Posterior cingulate gyrus (tissue), 11 donors: ENCODE results near the gene RUNX1.
"Not testable (repeated sequence)": the region's sequence is repeated elsewhere in the genome, so short reads cannot be mapped to it uniquely, and the experiment has no call there.

Source experiments
- DNase-seq, 10 donors: peaks; one replicate each; pipeline versions ENCODE4 v3.0.0 to v3.0.0-alpha.2; 2020 to 2021; ENCODE audit warnings: mixed read lengths in 3 of 10
- intact Hi-C: fragments of 100-400 bp; cut with DNase I; formaldehyde crosslinking; loops from one replicate; pipeline ENCODE4 v1.15.1; 2023

RUNX1 gene

GRCh38 chr21:34804584-34804983 lies 244.5 kb downstream of the RUNX1 start:
- DNase-seq, intact Hi-C loops: not testable (repeated sequence)

GRCh38 chr21:34803782-34804370 lies 245.2 kb downstream of the RUNX1 start:
- intact Hi-C loops = no loop called here
- no peak for DNase-seq

- intact Hi-C loops = no loop called here
- no peak for DNase-seq
These were observed 246.8 kb downstream of the RUNX1 start for GRCh38 chr21:34802180-34802899.

DNA sequence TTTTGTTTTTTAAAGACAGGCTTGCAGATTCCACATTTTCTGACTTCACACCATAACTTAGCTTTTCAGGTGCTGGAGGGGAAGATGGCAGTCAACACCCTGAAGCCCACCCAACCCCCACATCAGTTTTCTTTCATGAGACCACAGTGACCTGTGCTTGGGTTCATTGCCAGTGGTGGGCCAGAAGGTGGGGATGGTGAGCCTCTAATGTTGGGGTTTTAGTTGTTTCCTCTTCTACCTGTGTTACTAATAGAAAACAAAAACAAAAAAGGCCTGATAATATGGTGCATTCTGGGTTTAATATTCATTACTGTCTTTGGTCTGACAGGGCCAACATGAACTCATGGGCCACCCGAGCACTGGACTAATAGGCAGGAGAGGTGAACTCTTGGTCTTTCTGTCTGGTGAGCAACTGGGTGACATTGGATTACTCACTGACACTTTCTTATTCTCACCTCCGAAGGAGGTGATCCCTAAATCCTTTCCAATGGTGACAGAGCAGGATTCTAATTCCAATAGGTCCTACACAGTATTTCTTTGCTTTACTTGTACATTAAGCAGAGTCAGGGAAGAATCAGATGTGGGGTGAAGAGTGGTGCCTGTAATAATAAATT lies 247.5 kb downstream of the RUNX1 start:
- intact Hi-C loops = no loop called here
- no peak for DNase-seq

- no peak for DNase-seq
- intact Hi-C loops = no loop called here
These were observed 248.1 kb downstream of the RUNX1 start for GRCh38 chr21:34800797-34801518.

- DNase-seq = no peak
- intact Hi-C loops = no loop called here
These were observed 250.0 kb downstream of the RUNX1 start for GRCh38 chr21:34799092-34799491.

DNA sequence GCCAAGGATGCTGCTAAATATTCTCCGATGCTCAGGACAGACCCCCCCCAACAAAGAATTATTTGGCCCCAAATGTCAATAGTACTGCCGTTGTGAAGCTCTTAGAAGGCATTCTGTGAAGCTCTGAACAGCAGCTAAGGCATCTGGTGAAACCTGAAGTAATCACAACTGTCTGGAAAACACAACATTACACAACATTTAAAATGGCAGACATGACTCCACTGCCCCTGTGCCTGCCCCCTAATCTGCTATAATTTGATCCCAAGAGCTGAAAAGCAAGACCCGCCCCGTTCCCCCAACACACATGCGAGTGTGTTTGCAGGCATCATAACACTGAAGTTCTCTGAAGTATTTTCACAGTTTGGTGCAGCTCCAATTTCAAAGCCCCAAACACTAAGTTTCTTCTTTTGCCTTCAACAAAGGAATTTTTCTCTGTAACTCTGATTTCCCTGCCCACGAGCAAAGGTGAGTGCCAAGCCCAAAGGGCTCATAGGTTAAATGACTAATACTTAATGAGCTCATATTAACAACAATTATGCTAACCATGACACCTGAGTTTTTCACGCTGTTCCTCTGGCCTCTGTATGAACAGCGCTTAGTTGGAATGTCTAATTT lies 251.1 kb downstream of the RUNX1 start:
- intact Hi-C loops = no loop called here
- no peak for DNase-seq

DNA sequence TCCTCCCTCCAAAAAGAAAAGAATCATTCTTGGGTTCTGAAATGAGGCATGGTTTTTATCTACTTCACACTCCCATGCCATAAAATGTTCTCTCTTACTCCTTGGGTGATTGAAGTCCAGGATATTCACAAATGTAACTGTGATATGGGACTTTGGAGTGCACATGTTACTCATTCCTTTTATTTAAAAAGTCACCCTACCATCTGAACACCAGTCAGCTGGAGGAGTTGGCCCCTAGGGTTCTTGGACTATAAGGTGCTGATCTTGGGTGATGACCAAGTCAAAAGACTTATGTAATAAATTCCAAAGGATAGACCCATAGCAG lies 251.9 kb downstream of the RUNX1 start:
- intact Hi-C loops = no loop called here
- no peak for DNase-seq

- intact Hi-C loops = no loop called here
- peak in 2 of 10 donors; percentile 28 to 82 for DNase-seq
These were observed 252.4 kb downstream of the RUNX1 start for GRCh38 chr21:34796518-34797200.

DNA sequence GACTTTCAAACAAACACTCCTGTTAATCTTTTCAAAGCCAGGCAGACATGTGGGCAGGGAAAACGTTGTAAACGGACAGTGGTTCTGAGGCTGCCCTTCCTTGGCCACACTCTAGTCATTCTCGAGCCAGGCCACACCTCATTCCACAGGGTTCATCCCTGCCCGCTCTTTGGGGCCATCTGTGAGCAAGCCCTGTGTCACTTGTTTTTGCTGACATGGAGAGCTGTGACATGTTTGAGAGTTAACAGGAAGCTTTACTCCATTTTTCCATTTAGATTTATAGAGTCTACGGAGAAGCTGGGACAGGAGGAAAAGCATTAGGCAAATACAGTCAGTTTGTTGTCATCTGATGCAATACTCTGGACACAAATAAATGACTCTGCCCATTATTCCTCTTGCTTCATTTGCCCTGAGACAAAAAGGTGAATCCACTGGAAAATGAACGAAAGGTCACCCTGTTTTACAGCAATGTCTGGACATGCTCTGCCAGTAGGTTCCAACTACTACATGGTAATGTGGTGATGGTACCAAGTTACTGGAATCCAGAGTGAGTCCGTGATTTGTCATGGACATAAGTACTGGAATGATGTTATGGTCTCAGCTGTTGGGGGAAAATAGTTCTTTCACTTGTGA lies 253.4 kb downstream of the RUNX1 start:
- intact Hi-C loops = no loop called here
- no peak for DNase-seq

DNA sequence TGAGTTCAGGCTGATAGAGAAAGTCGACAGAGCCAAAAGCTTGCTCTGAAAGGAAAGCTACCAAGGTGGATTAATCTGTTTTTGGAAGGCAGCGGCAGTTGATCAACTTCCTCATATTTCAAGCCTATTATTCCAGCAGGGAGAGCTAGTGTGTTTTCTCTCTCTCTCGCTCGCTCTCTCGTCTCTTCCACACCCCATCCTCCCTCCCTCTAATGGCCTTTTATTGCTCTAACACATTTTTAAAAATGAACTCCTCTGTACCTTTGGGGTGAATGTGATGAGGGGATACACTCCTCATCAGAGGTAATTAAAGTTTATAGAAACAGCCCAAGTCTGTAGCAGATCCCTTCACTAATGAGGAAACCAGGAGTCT lies 253.9 kb downstream of the RUNX1 start:
- no peak for DNase-seq
- intact Hi-C loops = no loop called here

GRCh38 chr21:34794686-34795085 lies 254.4 kb downstream of the RUNX1 start:
- DNase-seq = no peak
- intact Hi-C loops = no loop called here

DNA sequence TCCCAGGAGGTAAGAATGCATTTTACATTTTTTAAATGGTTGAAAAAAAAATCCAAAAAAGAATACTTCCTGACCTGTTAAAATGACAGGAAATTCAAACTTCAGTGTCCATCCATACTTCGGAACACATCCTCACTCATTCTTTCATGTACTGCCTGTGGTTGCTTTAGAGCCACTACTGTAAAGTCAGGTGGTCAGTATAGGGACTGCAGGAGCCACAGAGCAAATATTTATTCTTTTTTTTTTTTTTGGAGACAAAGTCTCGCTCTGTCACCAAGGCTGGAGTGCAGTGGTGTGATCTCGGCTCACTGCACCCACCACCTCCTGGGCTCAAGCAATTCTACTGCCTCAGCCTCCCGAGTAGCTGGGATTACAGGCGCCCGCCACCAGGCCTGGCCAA lies 255.6 kb downstream of the RUNX1 start:
- DNase-seq = no peak
- intact Hi-C loops = no loop called here

- intact Hi-C loops = no loop called here
- DNase-seq = no peak
These were observed 256.5 kb downstream of the RUNX1 start for GRCh38 chr21:34792504-34793089.

DNA sequence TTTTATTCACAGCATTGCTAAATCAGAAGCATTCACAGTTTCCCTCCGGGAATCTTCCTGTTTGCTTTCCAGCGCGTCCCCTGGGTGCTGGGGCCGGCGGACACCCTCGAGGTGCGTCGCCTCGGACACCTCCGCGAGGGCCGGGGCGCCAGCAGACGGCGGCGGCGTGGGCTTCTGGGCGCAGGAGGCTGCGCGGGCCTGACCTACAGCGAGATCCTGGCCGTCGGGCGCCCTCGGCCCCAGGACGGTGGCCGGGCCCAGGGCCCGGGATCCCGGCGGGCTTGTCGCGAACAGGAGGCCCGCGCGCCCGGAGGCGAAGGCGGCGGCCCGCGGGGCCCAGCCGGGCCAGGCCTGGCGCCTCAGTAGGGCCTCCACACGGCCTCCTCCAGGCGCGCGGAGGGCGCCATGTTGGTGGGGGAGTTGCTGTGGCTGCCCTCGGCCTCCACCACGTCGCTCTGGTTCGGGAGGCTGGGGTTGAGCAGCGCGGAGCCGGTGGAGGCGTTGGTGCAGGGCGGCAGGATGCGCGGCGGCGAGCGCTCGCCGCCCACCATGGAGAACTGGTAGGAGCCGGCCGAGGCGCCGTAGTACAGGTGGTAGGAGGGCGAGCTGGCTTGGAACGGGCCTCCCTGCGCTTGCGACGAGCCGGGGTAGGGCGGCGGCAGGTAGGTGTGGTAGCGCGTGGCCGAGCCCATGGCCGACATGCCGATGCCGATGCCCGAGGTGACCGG lies 257.2 kb downstream of the RUNX1 start:
- intact Hi-C loops = no loop called here
- no peak for DNase-seq

- intact Hi-C loops = no loop called here
- no peak for DNase-seq
These were observed 258.3 kb downstream of the RUNX1 start for GRCh38 chr21:34790834-34791233.

DNA sequence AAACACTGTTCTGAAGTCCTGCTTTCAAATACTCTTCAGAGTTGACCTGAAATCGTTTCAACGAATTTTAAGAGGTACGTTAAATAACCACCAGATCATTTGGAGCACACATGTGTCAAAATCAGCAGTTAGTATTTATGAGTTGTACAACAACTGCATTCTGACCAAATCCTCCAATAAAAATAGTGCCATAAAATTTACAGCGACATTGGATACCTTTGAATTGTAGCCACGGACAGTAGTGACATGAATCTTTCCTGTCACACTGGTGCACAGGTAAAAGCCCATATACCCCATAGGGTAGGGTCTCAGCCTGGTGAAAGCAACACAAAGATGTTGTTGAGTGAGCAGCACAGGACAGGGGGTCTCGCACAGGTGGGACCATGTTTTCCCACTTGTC lies 258.8 kb downstream of the RUNX1 start:
- intact Hi-C loops = no loop called here
- DNase-seq = no peak

DNA sequence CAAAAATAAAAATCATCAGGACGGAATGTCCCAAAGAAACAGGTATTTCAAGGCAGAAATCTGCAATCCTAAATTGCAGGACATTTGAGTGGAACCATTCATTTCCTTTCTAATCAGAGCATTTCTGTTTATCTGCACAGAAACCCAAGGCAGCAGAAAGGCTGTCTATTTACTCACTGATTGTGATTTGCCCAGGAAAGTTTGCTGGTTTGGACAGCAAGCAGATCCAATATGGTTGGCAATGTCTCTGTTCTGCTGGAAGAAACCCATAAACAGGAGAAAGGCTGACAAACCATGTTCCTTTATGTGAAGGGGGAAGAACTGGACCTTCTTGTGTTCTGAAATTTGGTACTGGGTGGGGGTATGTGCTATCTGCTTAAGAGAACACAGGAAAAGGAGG lies 260.2 kb downstream of the RUNX1 start:
- intact Hi-C loops = no loop called here
- no peak for DNase-seq

- intact Hi-C loops = no loop called here
These were observed 265.3 kb downstream of the RUNX1 start for GRCh38 chr21:34783815-34784214.

More at GRCh38 chr21:34783815-34784214, 265.3 kb downstream of the RUNX1 start:
- DNase-seq = no peak
